Peyer's patch (tissue), 4 donors: ENCODE data around the gene B4GALNT4. TPM values are rescaled to one million over a fixed set of nuclear protein-coding genes. Genes with fewer than 3 reads are reported as not detected.
"Not testable (repeated sequence)": the region's sequence is repeated elsewhere in the genome, so short reads cannot be mapped to it uniquely, and the experiment has no call there.

Experiments
- DNase-seq, 3 donors: peaks; one replicate each; pipeline ENCODE4 v3.0.0-alpha.2; 2017 to 2019
- H3K27ac ChIP-seq, 4 donors: fragments of 200-600 bp; sonication (generic); one replicate each; pipeline ENCODE4 v1.5.1; 2016 to 2019
- H3K27me3 ChIP-seq, 2 donors: fragments of 200-600 bp; sonication (generic); one replicate each; pipeline ENCODE4 v1.5.1; 2019
- H3K36me3 ChIP-seq, 3 donors: fragments of 200-600 bp; sonication (generic); one replicate each; pipeline ENCODE4 v1.5.1; 2016 to 2019
- H3K4me1 ChIP-seq, 4 donors: fragments of 200-600 bp; sonication (generic); one replicate each; pipeline ENCODE4 v1.5.1; 2016 to 2019
- H3K4me3 ChIP-seq, 4 donors: fragments of 200-600 bp; sonication (generic); 1 replicate in 3 of 4; 2 replicates in 1 of 4; pipeline ENCODE4 v1.5.1; 2016 to 2019; ENCODE audit warnings: mild to moderate bottlenecking in 1 of 4
- H3K9me3 ChIP-seq, 4 donors: fragments of 200-600 bp; sonication (generic); one replicate each; pipeline ENCODE4 v1.5.1; 2016 to 2019; ENCODE audit warnings: mild to moderate bottlenecking in 1 of 4
- CTCF ChIP-seq, 6 experiments: fragments of 450-650 bp in 4 of 6; fragments of 200-600 bp in 2 of 6; sonication (generic) in 1 of 6; IDR thresholded peaks; one replicate each; pipeline ENCODE4 v1.5.1; 2017 to 2019; ENCODE audit warnings: antibody characterized with exemption in 6 of 6, mild to moderate bottlenecking in 3 of 6, moderate library complexity in 1 of 6
- POLR2A ChIP-seq, 2 donors: fragments of 450-650 bp; IDR thresholded peaks; one replicate each; pipeline ENCODE4 v1.5.1; 2017; ENCODE audit warnings: antibody characterized with exemption in 2 of 2, mild to moderate bottlenecking in 2 of 2, moderate library complexity in 2 of 2
- total RNA-seq, 4 donors: library from RNA; depleted of rRNA; stranded (reverse); fragments of >200 nt; gene quantifications; one replicate each; pipeline ENCODE4 v1.1.0, GENCODE V29; 2016

The B4GALNT4 gene
- total RNA-seq, 4 donors from 2014 or later, result 2.5 to 36.3 (median 9.3) TPM

- no peak overlapping the region for H3K27ac ChIP-seq
- peaks cover 0 to 14% (median 2%) of the 10 kb centered on the region in 4 donors for H3K9me3 ChIP-seq
- no peaks in the 10 kb centered on the region for H3K27me3 ChIP-seq
- H3K36me3 ChIP-seq, result no peaks in the 10 kb centered on the region
- DNase-seq, result no peak
- no peak overlapping the region for H3K4me3 ChIP-seq
- no peaks in the 10 kb centered on the region for H3K4me1 ChIP-seq
- TF ChIP-seq POLR2A (IDR thresholded peaks at IDR 0.05), result no peak
- no peak for TF ChIP-seq CTCF (IDR thresholded peaks at IDR 0.05)
Observed at GRCh38 chr11:384511-384910, 15.2 kb downstream of the B4GALNT4 start.

GRCh38 chr11:385594-386351 is 16.5 kb downstream of the B4GALNT4 start:
- H3K27ac ChIP-seq, result no peak overlapping the region
- TF ChIP-seq CTCF (IDR thresholded peaks at IDR 0.05) (no peak), POLR2A (IDR thresholded peaks at IDR 0.05) (no peak)
- H3K4me3 ChIP-seq, result no peak overlapping the region
- peaks cover 0 to 14% (median 2%) of the 10 kb centered on the region in 4 donors for H3K9me3 ChIP-seq
- H3K4me1 ChIP-seq, result no peaks in the 10 kb centered on the region
- no peak for DNase-seq
- H3K36me3 ChIP-seq, result no peaks in the 10 kb centered on the region
- no peaks in the 10 kb centered on the region for H3K27me3 ChIP-seq

- Histone ChIP-seq H3K4me1 (no peaks in the 10 kb centered on the region), H3K9me3 (peaks cover 0 to 14% (median 2%) of the 10 kb centered on the region in 4 donors), H3K4me3 (no peak overlapping the region), H3K27ac (no peak overlapping the region), H3K36me3 (no peaks in the 10 kb centered on the region), H3K27me3 (no peaks in the 10 kb centered on the region)
- DNase-seq, result no peak
- TF ChIP-seq POLR2A (IDR thresholded peaks at IDR 0.05) (no peak), CTCF (IDR thresholded peaks at IDR 0.05) (no peak)
Observed at GRCh38 chr11:386483-386882, 17.2 kb downstream of the B4GALNT4 start.

- no peak for DNase-seq
- no peak overlapping the region for H3K4me3 ChIP-seq
- H3K27ac ChIP-seq, result no peak overlapping the region
- no peaks in the 10 kb centered on the region for H3K4me1 ChIP-seq
- no peaks in the 10 kb centered on the region for H3K27me3 ChIP-seq
- H3K9me3 ChIP-seq, result peaks cover 0 to 14% (median 2%) of the 10 kb centered on the region in 4 donors
- H3K36me3 ChIP-seq, result no peaks in the 10 kb centered on the region
- no peak for TF ChIP-seq POLR2A (IDR thresholded peaks at IDR 0.05)
- TF ChIP-seq CTCF (IDR thresholded peaks at IDR 0.05), result no peak
Observed at GRCh38 chr11:387193-387793, 18.0 kb downstream of the B4GALNT4 start.

- H3K9me3 ChIP-seq, result peaks cover 0 to 14% (median 2%) of the 10 kb centered on the region in 4 donors
- not testable (repeated sequence) for H3K36me3 ChIP-seq, H3K27ac ChIP-seq, DNase-seq, H3K4me3 ChIP-seq, H3K27me3 ChIP-seq
- H3K4me1 ChIP-seq, result peaks cover 0 to 11% (median 0%) of the 10 kb centered on the region in 4 donors
Observed at GRCh38 chr11:389369-389768, 20.1 kb downstream of the B4GALNT4 start.

GRCh38 chr11:390175-390574 is 20.9 kb downstream of the B4GALNT4 start:
- no peaks in the 10 kb centered on the region for H3K36me3 ChIP-seq
- H3K9me3 ChIP-seq, result peaks cover 0 to 14% (median 2%) of the 10 kb centered on the region in 4 donors
- TF ChIP-seq POLR2A (IDR thresholded peaks at IDR 0.05), result no peak
- TF ChIP-seq CTCF (IDR thresholded peaks at IDR 0.05), result peak in 3 of 6 experiments; percentile 15 to 43 (median 40)
- H3K27ac ChIP-seq, result no peak overlapping the region
- no peak overlapping the region for H3K4me3 ChIP-seq
- no peaks in the 10 kb centered on the region for H3K27me3 ChIP-seq
- DNase-seq, result peak in 1 of 3 donors; percentile 65
- peaks cover 0 to 11% (median 0%) of the 10 kb centered on the region in 4 donors for H3K4me1 ChIP-seq
